Activated CD8-positive, alpha-beta T cell treated with anti-CD3 and anti-CD28 coated beads, Interleukin-2, amount 10 ng/mL, durations not matched to agents 7 days and 5 days (primary cell): ENCODE data around the gene DIO3. TPM values are rescaled to one million over a fixed set of nuclear protein-coding genes. Genes with fewer than 3 reads are reported as not detected.
A peak's percentile ranks its signal among the peaks of the same experiment; 100 is the strongest.

ENCODE experiments used
- ATAC-seq: fragments of 150-1000 bp; cut with Tn5 transposase; one replicate; pipeline ENCODE4 v1.10.0; 2021; ENCODE audit warnings: moderate library complexity
- CTCF ChIA-PET: fragments of 350-600 bp; sonication (Branson Sonifier 250); formaldehyde crosslinking; loops from one replicate; lab custom pipeline; 2021; ENCODE audit warnings: antibody characterized with exemption; lab: Charles Lee
- POLR2A ChIA-PET: fragments of 350-600 bp; sonication (Branson Sonifier 250); formaldehyde crosslinking; loops from one replicate; lab custom pipeline; 2021; ENCODE audit warnings: antibody characterized with exemption; lab: Charles Lee
- DNase-seq: peaks from one replicate; pipeline ENCODE4 v3.0.0-alpha.2; 2020
- H3K27ac Mint-ChIP-seq: one replicate; pipeline ENCODE4 v1.8.0; 2021; ENCODE audit warnings: mild to moderate bottlenecking, mixed read lengths
- H3K27me3 Mint-ChIP-seq: one replicate; pipeline ENCODE4 v1.8.0; 2021; ENCODE audit warnings: low read depth, mixed read lengths
- H3K36me3 Mint-ChIP-seq: one replicate; pipeline ENCODE4 v1.8.0; 2021; ENCODE audit warnings: low read depth, mixed read lengths
- H3K4me1 Mint-ChIP-seq: one replicate; pipeline ENCODE4 v1.8.0; 2021; ENCODE audit warnings: low read depth, mixed read lengths
- H3K4me3 Mint-ChIP-seq: one replicate; pipeline ENCODE4 v1.8.0; 2021; ENCODE audit warnings: mild to moderate bottlenecking, mixed read lengths
- H3K9me3 Mint-ChIP-seq: one replicate; pipeline ENCODE4 v1.8.0; 2022; ENCODE audit warnings: mixed read lengths; ENCODE audit not compliant: insufficient read depth
- total RNA-seq, 2 experiments: library from RNA; stranded (reverse); gene quantifications; one replicate each; pipeline ENCODE4 v1.2.3, GENCODE V29; 2021

DIO3 gene
- total RNA-seq, 2 experiments from 2014 or later = not detected

GRCh38 chr14:101598159-101598558 lies 36.9 kb downstream of the DIO3 start:
- Mint-ChIP-seq H3K27ac (no peak overlapping the region), H3K4me3 (no peak overlapping the region), H3K27me3 (no peaks in the 10 kb centered on the region), H3K4me1 (peaks cover 50% of the 10 kb centered on the region), H3K36me3 (peaks cover 27% of the 10 kb centered on the region), H3K9me3 (peaks cover 19% of the 10 kb centered on the region)
- POLR2A ChIA-PET = no interaction called here
- DNase-seq = peak; percentile 17
- ATAC-seq = no peak
- CTCF ChIA-PET = no interaction called here

GRCh38 chr14:101598571-101599233 lies 37.4 kb downstream of the DIO3 start:
- ATAC-seq (no peak), DNase-seq (peak; percentile 14)
- Mint-ChIP-seq H3K9me3 (peaks cover 19% of the 10 kb centered on the region), H3K4me3 (peak overlapping the region; percentile 3), H3K27ac (no peak overlapping the region), H3K36me3 (peaks cover 27% of the 10 kb centered on the region), H3K27me3 (no peaks in the 10 kb centered on the region), H3K4me1 (peaks cover 45% of the 10 kb centered on the region)
- ChIA-PET CTCF (no interaction called here), POLR2A (no interaction called here)

GRCh38 chr14:101599234-101599885 lies 38.1 kb downstream of the DIO3 start:
- no peaks in the 10 kb centered on the region for H3K27me3 Mint-ChIP-seq
- POLR2A ChIA-PET = no interaction called here
- H3K4me3 Mint-ChIP-seq = no peak overlapping the region
- CTCF ChIA-PET = no interaction called here
- peaks cover 25% of the 10 kb centered on the region for H3K36me3 Mint-ChIP-seq
- peaks cover 38% of the 10 kb centered on the region for H3K4me1 Mint-ChIP-seq
- no peak overlapping the region for H3K27ac Mint-ChIP-seq
- H3K9me3 Mint-ChIP-seq = peaks cover 15% of the 10 kb centered on the region
- ATAC-seq (no peak), DNase-seq (peak; percentile 8)

- Mint-ChIP-seq H3K36me3 (peaks cover 25% of the 10 kb centered on the region), H3K27me3 (peaks cover 3% of the 10 kb centered on the region), H3K27ac (no peak overlapping the region), H3K4me1 (peaks cover 33% of the 10 kb centered on the region), H3K9me3 (peaks cover 7% of the 10 kb centered on the region), H3K4me3 (no peak overlapping the region)
- DNase-seq (peak; percentile 12), ATAC-seq (no peak)
- POLR2A ChIA-PET = interaction anchor here (0.6 kb wide), 1 partner anchor 209 kb away, joined by 3 read pairs; no protein-coding TSS in a partner anchor
- CTCF ChIA-PET = no interaction called here
Measured at GRCh38 chr14:101600336-101600890, 39.1 kb downstream of the DIO3 start.

- Mint-ChIP-seq H3K4me3 (no peak overlapping the region), H3K4me1 (peaks cover 27% of the 10 kb centered on the region), H3K36me3 (peaks cover 20% of the 10 kb centered on the region), H3K27ac (no peak overlapping the region), H3K27me3 (peaks cover 8% of the 10 kb centered on the region), H3K9me3 (peaks cover 7% of the 10 kb centered on the region)
- ChIA-PET POLR2A (no interaction called here), CTCF (no interaction called here)
- ATAC-seq (no peak), DNase-seq (peak; percentile 12)
Measured at GRCh38 chr14:101600891-101601605, 39.8 kb downstream of the DIO3 start.

- no peak overlapping the region for H3K4me3 Mint-ChIP-seq
- ATAC-seq = no peak
- peak; percentile 13 for DNase-seq
- H3K27me3 Mint-ChIP-seq = peaks cover 14% of the 10 kb centered on the region
- H3K9me3 Mint-ChIP-seq = peaks cover 7% of the 10 kb centered on the region
- CTCF ChIA-PET = no interaction called here
- no peak overlapping the region for H3K27ac Mint-ChIP-seq
- peaks cover 13% of the 10 kb centered on the region for H3K36me3 Mint-ChIP-seq
- POLR2A ChIA-PET = no interaction called here
- H3K4me1 Mint-ChIP-seq = peaks cover 19% of the 10 kb centered on the region
Measured at GRCh38 chr14:101601606-101602465, 40.5 kb downstream of the DIO3 start.

GRCh38 chr14:101602466-101602840 lies 41.2 kb downstream of the DIO3 start:
- no peak overlapping the region for H3K27ac Mint-ChIP-seq
- CTCF ChIA-PET = no interaction called here
- H3K27me3 Mint-ChIP-seq = peaks cover 15% of the 10 kb centered on the region
- DNase-seq = peak; percentile 9
- POLR2A ChIA-PET = no interaction called here
- H3K4me1 Mint-ChIP-seq = peaks cover 13% of the 10 kb centered on the region
- peaks cover 7% of the 10 kb centered on the region for H3K9me3 Mint-ChIP-seq
- ATAC-seq = no peak
- no peak overlapping the region for H3K4me3 Mint-ChIP-seq
- peaks cover 10% of the 10 kb centered on the region for H3K36me3 Mint-ChIP-seq

GRCh38 chr14:101603096-101603495 lies 41.8 kb downstream of the DIO3 start:
- no peak for DNase-seq
- POLR2A ChIA-PET = no interaction called here

GRCh38 chr14:101604228-101604934 lies 43.1 kb downstream of the DIO3 start:
- Mint-ChIP-seq H3K27ac (no peak overlapping the region), H3K27me3 (peaks cover 29% of the 10 kb centered on the region), H3K36me3 (no peaks in the 10 kb centered on the region), H3K9me3 (no peaks in the 10 kb centered on the region), H3K4me3 (no peak overlapping the region), H3K4me1 (no peaks in the 10 kb centered on the region)
- no peak for ATAC-seq
- ChIA-PET CTCF (no interaction called here), POLR2A (no interaction called here)
- DNase-seq = peak; percentile 11

More at GRCh38 chr14:101603096-101603495, 41.8 kb downstream of the DIO3 start:
- CTCF ChIA-PET = no interaction called here
- Mint-ChIP-seq H3K4me1 (peaks cover 7% of the 10 kb centered on the region), H3K36me3 (peaks cover 4% of the 10 kb centered on the region), H3K27ac (no peak overlapping the region), H3K9me3 (peaks cover 1% of the 10 kb centered on the region), H3K27me3 (peaks cover 17% of the 10 kb centered on the region), H3K4me3 (no peak overlapping the region)
- no peak for ATAC-seq

- ChIA-PET CTCF (no interaction called here), POLR2A (no interaction called here)
- H3K4me3 Mint-ChIP-seq = no peak overlapping the region
- H3K4me1 Mint-ChIP-seq = no peaks in the 10 kb centered on the region
- H3K27ac Mint-ChIP-seq = no peak overlapping the region
- DNase-seq (peak; percentile 15), ATAC-seq (no peak)
- H3K36me3 Mint-ChIP-seq = no peaks in the 10 kb centered on the region
- H3K9me3 Mint-ChIP-seq = no peaks in the 10 kb centered on the region
- peaks cover 32% of the 10 kb centered on the region for H3K27me3 Mint-ChIP-seq
Measured at GRCh38 chr14:101604935-101605780, 43.9 kb downstream of the DIO3 start.
